ENCODE measurements around the gene MAZ. TPM values are rescaled to one million over a fixed set of nuclear protein-coding genes. Genes with fewer than 3 reads are reported as not detected.

Gene MAZ
- total RNA-seq, 1 donor from 2014 or later = 146 TPM

DNA sequence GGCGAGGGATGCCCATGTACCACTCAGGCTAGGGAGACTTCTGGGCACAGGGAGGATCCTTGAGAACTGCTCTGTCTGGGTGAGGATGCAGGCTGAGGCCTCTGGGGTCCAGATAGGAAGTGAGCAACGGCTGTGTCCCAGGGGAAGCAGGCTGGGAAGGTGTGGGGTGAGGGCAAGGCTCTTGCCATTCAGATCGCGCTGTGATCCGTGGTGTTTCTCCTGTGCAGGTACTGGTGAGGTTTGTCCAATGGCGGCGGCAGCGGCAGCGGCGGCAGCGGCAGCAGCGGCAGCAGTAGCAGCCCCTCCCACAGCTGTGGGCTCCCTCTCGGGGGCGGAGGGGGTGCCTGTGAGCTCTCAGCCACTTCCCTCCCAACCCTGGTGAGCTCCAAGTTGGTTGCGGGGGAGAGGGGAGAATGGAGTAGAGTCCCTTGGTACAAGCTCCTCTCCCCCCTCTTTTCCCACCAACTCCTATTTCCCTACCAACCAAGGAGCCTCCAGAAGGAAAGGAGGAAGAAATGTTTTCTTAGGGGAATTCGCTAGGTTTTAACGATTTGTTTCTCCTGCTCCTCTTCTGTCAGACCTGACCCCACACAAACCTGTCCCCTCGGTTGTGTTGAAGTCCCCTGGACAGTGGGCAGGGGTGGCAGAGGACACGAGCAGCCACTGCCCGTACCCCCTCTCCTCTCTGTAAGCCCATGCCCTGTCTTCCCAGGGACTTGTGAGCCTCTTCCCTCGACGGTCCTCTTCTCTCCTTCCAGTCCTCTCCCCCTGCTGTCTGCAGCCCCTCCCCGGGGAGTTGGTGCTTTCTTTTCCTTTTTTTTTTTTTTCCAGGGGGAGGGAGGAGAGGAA is 3.7 kb downstream of the MAZ start:
- DNase-seq (ENCODE audit: low spot score in 2 of 2) = no peak
- Histone ChIP-seq H3K4me1 (peaks cover 18 to 51% of the 10 kb centered on the region in 2 donors), H3K4me3 (peak overlapping the region in 1 of 2 donors; percentile 70), H3K27me3 (no peaks in the 10 kb centered on the region), H3K36me3 (peaks cover 14 to 19% of the 10 kb centered on the region in 2 donors), H3K27ac (peak overlapping the region; percentile 88 to 94), H3K9me3 (no peaks in the 10 kb centered on the region)
- TF ChIP-seq, protein P1, sequence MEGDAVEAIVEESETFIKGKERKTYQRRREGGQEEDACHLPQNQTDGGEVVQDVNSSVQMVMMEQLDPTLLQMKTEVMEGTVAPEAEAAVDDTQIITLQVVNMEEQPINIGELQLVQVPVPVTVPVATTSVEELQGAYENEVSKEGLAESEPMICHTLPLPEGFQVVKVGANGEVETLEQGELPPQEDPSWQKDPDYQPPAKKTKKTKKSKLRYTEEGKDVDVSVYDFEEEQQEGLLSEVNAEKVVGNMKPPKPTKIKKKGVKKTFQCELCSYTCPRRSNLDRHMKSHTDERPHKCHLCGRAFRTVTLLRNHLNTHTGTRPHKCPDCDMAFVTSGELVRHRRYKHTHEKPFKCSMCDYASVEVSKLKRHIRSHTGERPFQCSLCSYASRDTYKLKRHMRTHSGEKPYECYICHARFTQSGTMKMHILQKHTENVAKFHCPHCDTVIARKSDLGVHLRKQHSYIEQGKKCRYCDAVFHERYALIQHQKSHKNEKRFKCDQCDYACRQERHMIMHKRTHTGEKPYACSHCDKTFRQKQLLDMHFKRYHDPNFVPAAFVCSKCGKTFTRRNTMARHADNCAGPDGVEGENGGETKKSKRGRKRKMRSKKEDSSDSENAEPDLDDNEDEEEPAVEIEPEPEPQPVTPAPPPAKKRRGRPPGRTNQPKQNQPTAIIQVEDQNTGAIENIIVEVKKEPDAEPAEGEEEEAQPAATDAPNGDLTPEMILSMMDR (IDR thresholded peaks at IDR 0.05) = no peak
- intact Hi-C loops (cut with DNase I) = loop anchor here (5.0 to 10.0 kb wide), 6 partner anchors 117 to 1645 kb away; partner anchors contain the start of genes ALDOA, ARMC5, HIRIP3 and INO80E

DNA sequence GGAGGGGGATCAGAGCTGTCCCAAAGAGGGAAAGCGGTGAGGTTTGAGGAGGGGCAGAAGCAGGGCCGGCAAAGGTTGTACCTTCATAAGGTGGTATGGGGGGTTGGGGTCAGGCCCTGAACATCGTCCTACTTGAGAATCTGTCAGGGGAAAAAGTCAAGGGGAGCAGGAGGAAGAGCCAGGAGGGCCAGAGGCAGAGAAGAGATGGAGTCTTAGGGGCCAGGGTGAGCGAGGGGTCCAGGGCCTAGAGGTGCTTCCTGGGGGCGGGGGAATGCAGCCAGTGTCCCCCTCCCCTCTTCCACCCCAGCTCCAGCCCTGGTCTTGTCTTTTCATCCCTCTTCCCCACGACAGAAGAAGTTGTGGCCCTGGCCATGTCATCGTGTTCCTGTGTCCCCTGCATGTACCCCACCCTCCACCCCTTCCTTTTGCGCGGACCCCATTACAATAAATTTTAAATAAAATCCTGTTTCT is 4.4 kb downstream of the MAZ start:
- Histone ChIP-seq H3K4me3 (peak overlapping the region in 1 of 2 donors; percentile 70), H3K9me3 (no peaks in the 10 kb centered on the region), H3K4me1 (peaks cover 18 to 54% of the 10 kb centered on the region in 2 donors), H3K36me3 (peaks cover 14 to 19% of the 10 kb centered on the region in 2 donors), H3K27ac (peak overlapping the region; percentile 88 to 94), H3K27me3 (no peaks in the 10 kb centered on the region)
- TF ChIP-seq, protein P1 (IDR thresholded peaks at IDR 0.05) = no peak
- intact Hi-C loops (cut with DNase I) = loop anchor here (10.0 kb wide), 1 partner anchor 564 kb away; the partner anchor contains the start of genes MYL11 and TBC1D10B
- DNase-seq (ENCODE audit: low spot score in 2 of 2) = no peak

DNA sequence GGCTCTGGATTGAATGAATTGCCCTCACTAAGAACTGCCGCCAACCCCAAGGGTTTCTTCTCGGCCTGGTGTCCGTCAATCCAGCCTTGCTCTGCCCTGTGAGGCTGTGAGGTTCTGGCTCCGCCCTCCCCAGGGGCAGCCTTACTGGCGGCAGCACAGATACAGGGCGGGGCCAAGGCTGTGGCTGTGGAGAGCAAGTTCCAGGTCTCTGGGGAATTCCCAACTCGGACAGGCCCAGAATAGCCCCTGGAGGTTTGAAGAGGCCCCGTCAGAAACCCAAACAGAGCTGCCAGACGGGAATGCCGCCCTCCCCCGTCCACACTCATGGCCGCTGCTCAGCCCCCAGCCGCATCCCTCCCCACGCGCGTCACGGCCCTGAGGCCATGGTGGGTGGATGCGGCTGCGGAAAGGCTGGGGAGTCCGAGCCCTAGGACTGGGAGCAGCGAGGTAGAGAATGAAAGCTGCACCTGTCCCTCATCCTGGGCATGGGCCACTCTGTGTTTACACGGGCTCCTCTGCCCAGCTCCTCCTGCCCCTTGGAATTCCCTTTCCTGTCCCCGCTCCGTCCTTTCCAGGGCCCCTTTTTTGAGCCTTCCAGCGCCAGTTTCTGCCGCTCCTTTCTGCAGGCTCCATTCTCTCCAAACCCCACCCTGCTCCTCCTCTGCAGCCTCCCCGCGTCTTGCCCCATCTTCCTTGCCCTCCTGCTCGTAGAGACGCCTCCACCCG is 5.0 kb downstream of the MAZ start:
- H3K9me3 ChIP-seq = no peaks in the 10 kb centered on the region
- H3K36me3 ChIP-seq = peaks cover 14 to 19% of the 10 kb centered on the region in 2 donors
- H3K4me1 ChIP-seq = peaks cover 18 to 54% of the 10 kb centered on the region in 2 donors
- intact Hi-C loops (cut with DNase I) = loop anchor here (10.0 kb wide), 1 partner anchor 563 kb away; the partner anchor contains the start of genes MYL11 and TBC1D10B
- peak overlapping the region; percentile 88 to 94 for H3K27ac ChIP-seq
- no peaks in the 10 kb centered on the region for H3K27me3 ChIP-seq
- peak overlapping the region; percentile 66 to 70 for H3K4me3 ChIP-seq
- TF ChIP-seq, protein P1 (IDR thresholded peaks at IDR 0.05) = no peak
- DNase-seq (ENCODE audit: low spot score in 2 of 2) = peak; percentile 97 to 99

DNA sequence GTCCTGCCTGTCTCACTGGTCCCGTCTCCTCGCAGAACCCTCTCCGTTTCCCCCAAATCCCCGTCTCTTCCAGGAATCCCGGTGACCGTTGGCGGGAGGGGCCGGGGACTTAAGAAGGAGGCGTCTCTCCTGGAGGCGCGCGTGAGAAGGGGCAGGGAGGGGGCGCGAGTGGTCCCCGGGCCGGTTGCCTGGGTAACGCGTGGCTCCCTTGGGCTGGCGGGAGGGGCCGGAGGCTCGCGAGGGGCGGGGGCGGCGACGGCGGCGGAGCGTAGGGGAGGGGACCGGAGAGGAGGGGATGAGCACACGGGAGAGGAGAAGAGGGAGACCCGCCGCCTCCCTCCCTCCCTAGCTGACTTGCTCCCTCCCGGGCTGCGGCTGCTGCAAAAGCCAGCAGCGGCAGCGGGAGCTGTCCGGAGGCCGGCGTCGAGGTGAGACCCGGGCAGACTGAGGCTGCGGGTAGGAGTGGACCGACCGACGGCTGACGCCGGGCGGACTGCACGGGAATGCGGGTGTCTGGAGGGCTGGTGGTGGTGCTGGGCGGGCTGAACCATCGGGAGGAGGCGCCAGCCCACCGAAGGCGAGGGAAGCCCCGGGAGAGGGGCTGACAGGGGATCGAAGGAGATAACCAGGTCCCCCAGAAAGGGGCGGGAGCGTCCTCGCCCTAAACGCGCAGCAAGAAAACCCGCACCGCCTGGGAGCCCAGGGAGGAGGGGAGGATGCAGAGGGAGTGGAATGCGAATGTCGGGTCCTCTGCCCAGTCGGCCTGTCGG is 5.8 kb downstream of the MAZ start, which contains the start of gene PRRT2:
PRRT2 (plus strand) TSS at position 298 of the 770 bp plus-strand sequence. CDS start 862 bp downstream, outside the sequence.
- Histone ChIP-seq H3K4me1 (peaks cover 18 to 57% of the 10 kb centered on the region in 2 donors), H3K4me3 (peak within 1 kb of the TSS; percentile 66 to 70), H3K36me3 (peaks cover 14 to 19% of the 10 kb centered on the region in 2 donors), H3K27me3 (no peaks in the 10 kb centered on the region), H3K27ac (peak within 1 kb of the TSS; percentile 88 to 94), H3K9me3 (no peaks in the 10 kb centered on the region)
- TF ChIP-seq, protein P1 (IDR thresholded peaks at IDR 0.05) = no peak
- intact Hi-C loops (cut with DNase I) = loop anchor here (10.0 kb wide), 1 partner anchor 563 kb away; the partner anchor contains the start of genes MYL11 and TBC1D10B
- DNase-seq (ENCODE audit: low spot score in 2 of 2) = peak in 1 of 2 donors; percentile 89

Data from ascending aorta (tissue), 2 donors.